IPS-20b (cell line): ENCODE results near the gene AGA.

Experiments
- H3K27ac ChIP-seq: one replicate; pipeline ENCODE4 v1.5.1; 2013; ENCODE audit warnings: low read length
- H3K27me3 ChIP-seq: 2 replicates; pipeline ENCODE4 v1.6.1; 2013; ENCODE audit warnings: mild to moderate bottlenecking, low read length, inconsistent platforms; ENCODE audit not compliant: insufficient read depth
- H3K36me3 ChIP-seq: 2 replicates; pipeline ENCODE4 v1.6.1; 2013; ENCODE audit warnings: low read depth, mild to moderate bottlenecking, inconsistent platforms, low read length, moderate library complexity; ENCODE audit not compliant: insufficient read depth
- H3K4me1 ChIP-seq: 2 replicates; pipeline ENCODE4 v1.6.1; 2013; ENCODE audit warnings: mild to moderate bottlenecking, control low read depth, inconsistent platforms, low read length, moderate library complexity; ENCODE audit not compliant: insufficient read depth
- H3K4me3 ChIP-seq: 2 replicates; pipeline ENCODE4 v1.5.1; 2013; ENCODE audit warnings: mild to moderate bottlenecking, low read length, inconsistent platforms
- H3K9ac ChIP-seq: 2 replicates; pipeline ENCODE4 v1.6.1; 2013; ENCODE audit warnings: low read depth, mild to moderate bottlenecking, inconsistent platforms, low read length, moderate library complexity
- H3K9me3 ChIP-seq: 2 replicates; pipeline ENCODE4 v1.6.1; 2013; ENCODE audit warnings: mild to moderate bottlenecking, low read depth, low read length, inconsistent platforms; ENCODE audit not compliant: insufficient read depth

Gene AGA

DNA sequence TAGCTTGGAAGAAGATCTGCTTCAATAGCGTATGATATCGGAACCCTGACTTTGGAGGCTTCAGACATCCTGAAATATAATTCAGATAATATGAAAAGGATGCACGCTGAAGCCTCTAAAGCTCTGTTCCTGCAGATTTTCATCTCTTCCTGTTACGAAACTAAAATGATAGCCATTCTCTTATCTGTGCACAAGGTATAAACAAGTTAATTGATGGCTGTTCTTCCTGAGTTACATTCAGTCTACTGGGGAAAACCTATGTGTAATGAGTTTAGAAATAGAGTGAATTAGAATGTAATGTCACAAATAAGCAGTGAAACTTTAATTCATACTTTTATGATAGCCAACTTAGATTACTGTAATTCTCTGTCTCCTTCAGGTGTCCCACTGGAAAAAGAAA is 36.8 kb upstream of the AGA start:
- Histone ChIP-seq H3K27me3 (no peaks in the 10 kb centered on the region), H3K4me1 (peaks cover 3% of the 10 kb centered on the region; the same call in 1 of the 2 replicates), H3K36me3 (no peaks in the 10 kb centered on the region), H3K27ac (no peak overlapping the region), H3K9me3 (no peaks in the 10 kb centered on the region), H3K4me3 (no peak overlapping the region), H3K9ac (no peak overlapping the region)

DNA sequence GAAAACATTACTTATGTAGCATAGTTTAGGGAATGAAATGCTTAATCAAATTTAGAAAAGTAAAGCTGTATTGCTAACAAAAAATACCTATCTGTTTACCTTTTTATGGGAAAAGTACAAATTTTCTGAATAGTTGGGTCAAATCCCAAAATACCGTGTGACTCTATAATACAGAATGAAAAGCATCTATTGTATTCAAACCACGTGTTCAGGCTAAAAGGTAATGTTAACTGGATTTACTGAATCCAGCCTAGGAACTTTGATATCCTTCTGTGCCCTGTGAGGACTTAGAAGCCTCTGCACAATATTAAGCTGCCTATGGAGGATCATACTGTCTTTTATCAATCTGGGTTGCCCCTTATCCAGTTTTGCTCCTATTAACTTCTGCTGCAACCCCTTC is 36.3 kb upstream of the AGA start:
- Histone ChIP-seq H3K9me3 (no peaks in the 10 kb centered on the region), H3K36me3 (no peaks in the 10 kb centered on the region), H3K9ac (no peak overlapping the region), H3K27ac (no peak overlapping the region), H3K4me3 (no peak overlapping the region), H3K27me3 (no peaks in the 10 kb centered on the region), H3K4me1 (no peaks in the 10 kb centered on the region)

DNA sequence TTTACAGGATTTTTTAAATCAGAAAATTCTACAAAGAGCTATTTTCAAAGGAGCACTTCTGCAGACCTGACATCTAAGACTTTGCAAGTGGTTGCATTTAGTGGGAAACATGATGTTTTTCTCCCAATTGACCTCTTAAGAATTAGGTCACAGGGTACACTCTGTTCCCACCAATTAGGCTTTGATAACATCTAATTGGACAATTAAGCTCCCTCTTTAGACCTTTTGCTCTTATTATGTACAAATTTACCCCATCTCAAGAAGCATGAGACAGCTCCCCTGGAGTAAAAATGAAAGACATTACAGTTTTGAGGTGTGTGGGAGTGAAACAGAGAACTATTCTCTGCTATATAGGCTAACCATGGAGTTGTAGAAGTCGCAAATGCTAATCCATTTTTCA is 31.8 kb upstream of the AGA start:
- Histone ChIP-seq H3K27ac (no peak overlapping the region), H3K9ac (no peak overlapping the region), H3K4me1 (no peaks in the 10 kb centered on the region), H3K27me3 (no peaks in the 10 kb centered on the region), H3K4me3 (no peak overlapping the region), H3K9me3 (no peaks in the 10 kb centered on the region), H3K36me3 (no peaks in the 10 kb centered on the region)

DNA sequence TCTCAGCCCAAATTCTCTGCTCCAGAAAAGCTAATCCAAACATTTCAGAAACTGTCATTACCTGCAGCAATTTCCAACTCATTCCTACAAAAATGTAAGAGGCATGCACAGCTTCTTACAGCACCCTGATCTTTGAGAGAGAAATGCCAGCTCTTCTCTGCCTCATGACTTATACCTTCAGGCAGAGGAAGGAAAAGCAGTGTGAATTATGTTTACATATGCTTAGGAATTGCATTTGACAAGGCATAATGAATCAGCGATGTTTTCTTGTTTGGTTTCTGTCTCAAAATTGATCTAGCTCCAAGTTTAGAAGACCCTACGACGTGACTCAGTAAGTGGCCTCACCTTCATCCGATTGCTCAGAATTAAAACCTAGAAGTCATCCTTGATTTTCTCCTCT is 21.8 kb upstream of the AGA start:
- no peak overlapping the region for H3K27ac ChIP-seq
- H3K27me3 ChIP-seq, result no peaks in the 10 kb centered on the region
- H3K36me3 ChIP-seq, result no peaks in the 10 kb centered on the region
- 0 out of 2 replicates have a peak, but pooled peaks cover 3% of the 10 kb centered on the region for H3K4me1 ChIP-seq
- H3K9me3 ChIP-seq, result no peaks in the 10 kb centered on the region
- H3K9ac ChIP-seq, result no peak overlapping the region
- H3K4me3 ChIP-seq, result no peak overlapping the region

DNA sequence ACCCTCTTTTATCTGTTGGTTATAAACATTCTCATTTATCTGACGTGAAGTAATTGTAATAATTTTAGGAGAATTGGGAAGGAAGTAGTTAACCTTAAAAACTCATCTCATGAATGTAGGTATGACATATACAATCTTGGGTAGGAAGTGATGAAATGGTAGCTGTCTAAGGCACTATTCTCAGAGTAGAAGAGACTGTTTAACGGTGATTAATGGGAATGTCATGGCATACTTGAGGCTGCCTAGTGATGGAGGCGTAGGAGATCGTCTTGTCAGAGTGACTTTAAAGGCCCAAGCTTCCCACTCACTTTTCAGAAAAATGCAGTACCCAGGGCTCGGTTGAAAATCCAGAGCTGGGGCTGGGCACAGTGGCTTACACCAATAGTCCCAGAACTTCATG is 19.4 kb upstream of the AGA start:
- Histone ChIP-seq H3K9me3 (no peaks in the 10 kb centered on the region), H3K4me3 (no peak overlapping the region), H3K4me1 (0 out of 2 replicates have a peak, but pooled peaks cover 3% of the 10 kb centered on the region), H3K36me3 (no peaks in the 10 kb centered on the region), H3K9ac (no peak overlapping the region), H3K27me3 (no peaks in the 10 kb centered on the region), H3K27ac (no peak overlapping the region)

DNA sequence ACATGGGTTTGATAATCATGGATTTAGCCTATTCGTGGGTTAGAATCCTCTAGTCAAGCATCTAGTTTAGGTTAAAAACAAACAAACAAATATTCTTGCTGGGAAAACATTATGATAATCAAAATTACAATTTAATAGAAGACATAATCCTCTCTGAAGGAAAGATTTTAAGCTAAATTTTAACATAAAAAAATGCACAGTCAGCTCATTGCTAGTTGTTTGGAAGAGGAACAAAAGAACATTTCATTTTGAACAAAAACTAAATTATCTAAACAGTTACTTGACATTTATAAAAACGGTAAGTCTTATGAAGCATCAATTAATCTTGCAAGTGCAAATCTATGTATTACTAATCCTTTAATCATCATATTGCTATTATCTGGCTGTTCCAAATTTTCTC is 18.2 kb upstream of the AGA start:
- Histone ChIP-seq H3K27me3 (no peaks in the 10 kb centered on the region), H3K36me3 (no peaks in the 10 kb centered on the region), H3K27ac (no peak overlapping the region), H3K9me3 (no peaks in the 10 kb centered on the region), H3K9ac (no peak overlapping the region), H3K4me1 (0 out of 2 replicates have a peak, but pooled peaks cover 3% of the 10 kb centered on the region), H3K4me3 (no peak overlapping the region)

DNA sequence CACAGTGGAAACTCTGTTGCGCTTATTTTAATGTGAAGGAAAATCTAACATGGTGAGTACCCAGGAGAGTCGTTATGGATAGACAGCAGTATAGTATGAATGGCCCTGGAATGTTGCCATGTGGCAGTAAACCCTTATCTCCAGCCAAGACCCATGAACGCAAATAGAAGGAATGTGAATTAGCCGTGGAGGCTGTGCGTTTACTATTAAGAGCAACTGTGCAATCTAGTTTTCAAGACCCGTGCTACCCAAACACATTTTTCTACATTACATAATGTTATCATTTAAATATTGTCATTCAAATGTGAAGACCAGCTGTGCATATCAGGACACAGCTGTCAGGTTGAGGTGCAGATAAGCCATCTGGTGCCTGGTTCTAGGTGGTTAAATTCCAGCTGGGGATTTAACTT is 13.3 kb upstream of the AGA start:
- H3K27ac ChIP-seq, result no peak overlapping the region
- H3K4me3 ChIP-seq, result no peak overlapping the region
- no peaks in the 10 kb centered on the region for H3K27me3 ChIP-seq
- no peaks in the 10 kb centered on the region for H3K9me3 ChIP-seq
- no peak overlapping the region for H3K9ac ChIP-seq
- no peaks in the 10 kb centered on the region for H3K4me1 ChIP-seq
- H3K36me3 ChIP-seq, result no peaks in the 10 kb centered on the region

DNA sequence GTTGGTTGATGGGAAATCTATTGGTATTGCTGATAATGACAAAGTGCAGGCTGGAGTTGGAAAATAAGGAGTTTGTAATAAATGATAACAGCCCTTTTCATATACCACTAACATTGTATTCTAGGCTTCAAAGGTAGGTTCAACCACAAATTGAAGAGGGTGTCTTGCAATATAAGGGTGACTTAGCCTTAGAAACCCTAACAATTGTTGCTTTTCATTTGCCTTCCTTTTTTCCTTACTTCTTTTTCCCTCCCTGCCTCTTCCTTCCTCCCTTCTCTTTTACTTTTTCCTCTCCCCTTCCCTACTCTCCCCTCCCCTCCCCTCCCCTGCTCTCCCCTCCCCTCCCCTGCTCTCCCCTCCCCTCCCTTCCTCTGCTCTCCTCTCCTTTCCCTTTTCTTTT is 10.9 kb upstream of the AGA start:
- H3K4me3 ChIP-seq, result no peak overlapping the region
- no peaks in the 10 kb centered on the region for H3K36me3 ChIP-seq
- no peaks in the 10 kb centered on the region for H3K4me1 ChIP-seq
- no peaks in the 10 kb centered on the region for H3K9me3 ChIP-seq
- no peak overlapping the region for H3K9ac ChIP-seq
- H3K27me3 ChIP-seq, result no peaks in the 10 kb centered on the region
- H3K27ac ChIP-seq, result no peak overlapping the region

DNA sequence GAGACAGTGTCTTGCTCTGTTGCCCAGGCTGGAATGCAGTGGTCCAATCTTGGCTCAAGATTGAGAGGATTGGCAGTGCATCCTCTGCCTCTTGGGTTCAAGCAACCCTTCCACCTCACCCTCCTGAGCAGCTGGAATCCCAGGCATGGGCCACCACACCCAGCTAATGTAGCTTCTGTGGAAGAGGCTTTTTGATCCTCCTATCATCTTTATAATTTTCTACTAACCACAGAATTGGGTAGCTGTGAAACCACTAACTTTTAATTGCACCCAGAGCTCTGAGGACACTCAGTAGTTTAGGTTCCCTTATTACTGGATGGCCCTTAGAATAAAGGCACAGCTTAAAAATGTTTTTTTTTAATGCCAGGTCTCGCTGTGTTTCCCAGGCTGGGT is 8.9 kb upstream of the AGA start:
- H3K4me1 ChIP-seq, result no peaks in the 10 kb centered on the region
- H3K27ac ChIP-seq, result no peak overlapping the region
- H3K4me3 ChIP-seq, result no peak overlapping the region

DNA sequence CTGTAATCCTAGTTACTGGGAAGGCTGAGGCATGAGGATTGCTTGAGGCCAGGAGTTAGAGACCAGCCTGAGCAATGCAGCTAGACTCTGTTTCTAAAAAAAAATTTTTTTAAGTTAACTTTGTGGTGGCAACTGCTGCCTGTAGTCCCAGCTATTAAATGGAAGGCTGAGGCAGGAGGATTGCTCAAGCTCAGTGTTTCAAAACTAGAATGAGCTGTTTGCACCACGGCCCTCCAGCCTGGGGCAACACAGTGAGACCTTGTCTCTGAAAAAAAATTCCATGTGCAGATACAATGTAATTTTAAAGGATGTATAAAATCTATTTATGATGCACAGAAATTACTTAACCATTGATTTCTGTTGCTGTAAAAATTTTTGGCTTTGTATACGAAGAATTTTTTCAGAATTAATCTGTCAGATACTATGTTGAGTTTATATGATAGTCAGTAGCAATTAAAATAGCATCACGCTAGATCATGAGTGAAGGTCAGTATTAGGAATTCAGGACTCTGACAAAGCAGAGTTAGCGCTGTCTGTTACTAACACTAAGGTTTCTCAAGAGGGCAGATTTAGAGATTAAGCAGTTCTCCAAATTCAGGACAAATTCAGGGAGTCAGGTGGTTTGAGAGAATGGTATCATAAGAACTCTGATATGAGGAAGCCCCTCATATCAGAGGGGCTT is 8.3 kb upstream of the AGA start:
- no peaks in the 10 kb centered on the region for H3K36me3 ChIP-seq
- no peaks in the 10 kb centered on the region for H3K27me3 ChIP-seq
- no peaks in the 10 kb centered on the region for H3K4me1 ChIP-seq
- H3K27ac ChIP-seq, result no peak overlapping the region
- no peak overlapping the region for H3K9ac ChIP-seq
- H3K4me3 ChIP-seq, result no peak overlapping the region
- H3K9me3 ChIP-seq, result no peaks in the 10 kb centered on the region

More for the DNA sequence above, 8.9 kb upstream of the AGA start:
- Histone ChIP-seq H3K27me3 (no peaks in the 10 kb centered on the region), H3K36me3 (no peaks in the 10 kb centered on the region), H3K9me3 (no peaks in the 10 kb centered on the region), H3K9ac (no peak overlapping the region)

DNA sequence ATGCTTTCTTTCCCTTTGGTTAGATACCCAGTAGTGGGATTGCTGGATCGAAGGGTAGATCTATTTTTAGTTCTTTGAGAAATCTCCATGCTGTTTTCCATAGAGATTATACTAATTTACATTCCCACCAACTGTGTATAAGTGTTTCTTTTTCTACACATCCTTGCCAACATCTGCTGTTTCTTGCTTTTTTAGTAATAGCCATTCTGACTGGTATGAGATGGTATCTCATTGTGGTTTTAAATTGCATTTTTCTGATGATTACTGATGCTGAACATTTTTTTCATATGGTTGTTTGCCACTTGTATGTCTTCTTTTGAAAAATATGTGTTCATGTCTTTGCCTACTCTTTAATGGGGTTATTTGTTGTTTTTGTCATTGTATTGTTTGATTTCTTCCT is 6.6 kb upstream of the AGA start:
- Histone ChIP-seq H3K9me3 (no peaks in the 10 kb centered on the region), H3K4me3 (no peak overlapping the region), H3K9ac (no peak overlapping the region), H3K4me1 (no peaks in the 10 kb centered on the region), H3K27ac (no peak overlapping the region), H3K36me3 (no peaks in the 10 kb centered on the region), H3K27me3 (no peaks in the 10 kb centered on the region)

DNA sequence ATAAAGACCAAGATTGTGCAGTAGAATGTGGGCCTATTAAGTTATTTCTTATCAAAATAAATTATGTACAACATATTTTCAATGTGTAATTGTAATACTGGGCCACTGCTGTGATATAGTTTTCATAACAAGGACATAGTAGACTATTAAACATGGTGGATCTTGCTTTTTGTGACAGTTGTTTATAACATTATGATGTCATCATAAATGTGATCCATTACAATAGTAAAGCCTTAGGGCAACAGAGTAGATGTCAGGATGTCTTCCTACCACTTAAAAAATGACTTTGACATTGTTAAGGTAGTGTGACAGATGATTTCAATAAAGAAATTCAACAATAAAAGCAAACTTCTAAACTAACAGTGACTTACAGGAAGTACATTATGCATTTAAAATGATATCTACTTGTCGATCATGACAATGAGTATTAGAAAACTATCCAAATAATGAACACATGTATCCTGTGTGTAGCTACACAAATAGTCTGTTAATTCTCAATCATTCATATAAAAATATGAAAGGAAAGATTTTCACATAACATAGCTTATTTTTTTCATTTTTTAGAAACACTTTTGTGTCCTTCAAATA is 5.3 kb upstream of the AGA start:
- Histone ChIP-seq H3K36me3 (no peaks in the 10 kb centered on the region), H3K27me3 (no peaks in the 10 kb centered on the region), H3K4me3 (no peak overlapping the region), H3K4me1 (no peaks in the 10 kb centered on the region; the same call in 1 of the 2 replicates), H3K9ac (no peak overlapping the region), H3K27ac (no peak overlapping the region), H3K9me3 (no peaks in the 10 kb centered on the region)
